Measurements from ENCODE around the gene GALNT16. TPM values are rescaled to one million over a fixed set of nuclear protein-coding genes. Genes with fewer than 3 reads are reported as not detected.

Gene GALNT16
- total RNA-seq, 1 donor from 2014 or later: 3.5 TPM

DNA sequence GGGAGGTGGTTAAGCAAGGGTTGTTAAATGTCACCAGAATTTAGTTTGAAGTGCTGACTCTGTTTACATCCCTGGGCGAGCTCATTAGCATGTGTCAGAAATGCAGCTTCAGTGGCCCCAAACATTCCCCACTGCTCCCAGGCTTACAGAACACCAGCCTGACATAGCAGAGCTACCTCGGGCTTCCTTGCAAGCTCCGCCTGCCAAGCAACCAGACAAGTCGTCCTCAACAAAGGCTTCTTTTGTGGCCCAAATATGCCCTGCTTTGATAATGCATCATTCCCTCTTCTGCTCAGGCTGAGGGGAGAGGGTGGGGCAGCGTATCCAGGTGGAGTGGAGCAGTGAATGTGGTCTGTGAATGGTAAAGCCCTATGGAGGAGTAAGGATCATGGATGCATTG lies 110.1 kb downstream of the GALNT16 start:
- no peaks in the 10 kb centered on the region for H3K4me1 ChIP-seq
- Mint-ChIP-seq H3K27ac (no peak overlapping the region), H3K27me3 (ENCODE audit: insufficient read depth, low read depth) (no peaks in the 10 kb centered on the region), H3K9me3 (no peaks in the 10 kb centered on the region), H3K36me3 (peaks cover 10% of the 10 kb centered on the region), H3K4me3 (no peak overlapping the region), H3K4me1 (no peaks in the 10 kb centered on the region)
- no peak overlapping the region for H3K4me3 ChIP-seq
- H4K20me1 ChIP-seq (ENCODE audit: low read depth): peaks cover 11% of the 10 kb centered on the region
- H2AFZ ChIP-seq (replicated peaks): no peak overlapping the region
- H3K27me3 ChIP-seq: no peaks in the 10 kb centered on the region
- no peak overlapping the region for H3K4me2 ChIP-seq
- no peak overlapping the region for H3K27ac ChIP-seq
- TF ChIP-seq EZH2phosphoT487 (IDR thresholded peaks at IDR 0.05): no peak
- TF ChIP-seq, protein P1, sequence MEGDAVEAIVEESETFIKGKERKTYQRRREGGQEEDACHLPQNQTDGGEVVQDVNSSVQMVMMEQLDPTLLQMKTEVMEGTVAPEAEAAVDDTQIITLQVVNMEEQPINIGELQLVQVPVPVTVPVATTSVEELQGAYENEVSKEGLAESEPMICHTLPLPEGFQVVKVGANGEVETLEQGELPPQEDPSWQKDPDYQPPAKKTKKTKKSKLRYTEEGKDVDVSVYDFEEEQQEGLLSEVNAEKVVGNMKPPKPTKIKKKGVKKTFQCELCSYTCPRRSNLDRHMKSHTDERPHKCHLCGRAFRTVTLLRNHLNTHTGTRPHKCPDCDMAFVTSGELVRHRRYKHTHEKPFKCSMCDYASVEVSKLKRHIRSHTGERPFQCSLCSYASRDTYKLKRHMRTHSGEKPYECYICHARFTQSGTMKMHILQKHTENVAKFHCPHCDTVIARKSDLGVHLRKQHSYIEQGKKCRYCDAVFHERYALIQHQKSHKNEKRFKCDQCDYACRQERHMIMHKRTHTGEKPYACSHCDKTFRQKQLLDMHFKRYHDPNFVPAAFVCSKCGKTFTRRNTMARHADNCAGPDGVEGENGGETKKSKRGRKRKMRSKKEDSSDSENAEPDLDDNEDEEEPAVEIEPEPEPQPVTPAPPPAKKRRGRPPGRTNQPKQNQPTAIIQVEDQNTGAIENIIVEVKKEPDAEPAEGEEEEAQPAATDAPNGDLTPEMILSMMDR (IDR thresholded peaks at IDR 0.05): no peak
- no peak for TF ChIP-seq EZH2 (IDR thresholded peaks at IDR 0.05)
- H3F3A ChIP-seq (ENCODE audit: low read depth): peaks cover 6% of the 10 kb centered on the region
- DNase-seq (ENCODE audit: low spot score): no peak
- H3K79me2 ChIP-seq (ENCODE audit: low read depth): no peaks in the 10 kb centered on the region
- H3K9ac ChIP-seq: no peak overlapping the region
- H3K9me3 ChIP-seq (ENCODE audit: low read depth): no peaks in the 10 kb centered on the region
- H3K36me3 ChIP-seq: no peaks in the 10 kb centered on the region

DNA sequence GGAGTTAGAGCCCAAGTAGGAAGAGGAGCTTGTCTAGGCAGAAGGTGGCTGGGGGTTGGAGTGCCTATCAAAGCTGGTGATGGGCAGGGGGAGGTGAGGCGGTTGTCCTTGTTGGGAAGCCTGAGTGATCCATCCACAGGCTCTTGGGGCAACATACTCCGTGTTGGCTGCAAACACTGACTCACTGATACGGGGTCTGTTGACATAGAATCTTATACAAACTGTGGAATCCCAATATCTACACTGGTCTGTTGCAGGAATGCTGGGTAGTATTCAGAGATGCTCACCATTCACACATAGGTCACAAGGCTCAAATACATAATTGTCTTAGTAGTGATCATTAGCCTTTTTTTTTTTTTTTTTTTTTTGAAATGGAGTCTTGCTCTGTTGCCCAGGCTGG lies 112.2 kb downstream of the GALNT16 start:
- no peak overlapping the region for H3K4me2 ChIP-seq
- no peaks in the 10 kb centered on the region for H3K79me2 ChIP-seq (ENCODE audit: low read depth)
- H3F3A ChIP-seq (ENCODE audit: low read depth): peaks cover 6% of the 10 kb centered on the region
- H3K4me1 Mint-ChIP-seq: no peaks in the 10 kb centered on the region
- no peaks in the 10 kb centered on the region for H3K9me3 ChIP-seq (ENCODE audit: low read depth)
- peaks cover 11% of the 10 kb centered on the region for H4K20me1 ChIP-seq (ENCODE audit: low read depth)
- H2AFZ ChIP-seq (replicated peaks): no peak overlapping the region
- H3K4me1 ChIP-seq: no peaks in the 10 kb centered on the region
- TF ChIP-seq EZH2phosphoT487 (IDR thresholded peaks at IDR 0.05) (no peak), EZH2 (IDR thresholded peaks at IDR 0.05) (no peak)
- TF ChIP-seq, protein P1 (IDR thresholded peaks at IDR 0.05): no peak
- no peak overlapping the region for H3K9ac ChIP-seq
- no peaks in the 10 kb centered on the region for H3K27me3 ChIP-seq
- peaks cover 4% of the 10 kb centered on the region for H3K9me3 Mint-ChIP-seq
- H3K4me3 Mint-ChIP-seq: no peak overlapping the region
- H3K4me3 ChIP-seq: no peak overlapping the region
- no peak overlapping the region for H3K27ac ChIP-seq
- peaks cover 29% of the 10 kb centered on the region for H3K36me3 Mint-ChIP-seq
- peaks cover 9% of the 10 kb centered on the region for H3K36me3 ChIP-seq
- no peak for DNase-seq (ENCODE audit: low spot score)
- no peak overlapping the region for H3K27ac Mint-ChIP-seq
- no peaks in the 10 kb centered on the region for H3K27me3 Mint-ChIP-seq (ENCODE audit: insufficient read depth, low read depth)

DNA sequence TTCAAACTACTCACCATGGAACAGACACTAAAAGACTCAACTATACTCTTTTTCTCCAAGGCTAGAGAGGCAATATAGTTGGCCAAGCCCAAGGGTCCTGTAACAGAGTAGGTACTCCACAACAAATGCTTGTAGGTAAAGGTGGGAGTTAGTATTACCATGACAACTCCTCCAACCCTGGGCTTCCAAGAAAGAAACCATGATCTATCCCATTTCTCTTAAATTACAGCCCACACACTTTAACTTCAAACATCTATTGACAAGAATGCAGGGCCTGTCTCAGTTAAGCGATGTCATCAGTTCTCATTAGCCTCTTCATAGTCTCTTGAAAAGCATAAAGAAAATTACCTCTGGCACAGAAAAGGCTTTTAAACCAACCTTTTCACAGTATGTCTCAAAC lies 113.1 kb downstream of the GALNT16 start:
- peaks cover 6% of the 10 kb centered on the region for H3F3A ChIP-seq (ENCODE audit: low read depth)
- no peaks in the 10 kb centered on the region for H3K79me2 ChIP-seq (ENCODE audit: low read depth)
- Mint-ChIP-seq H3K27me3 (ENCODE audit: insufficient read depth, low read depth) (no peaks in the 10 kb centered on the region), H3K27ac (no peak overlapping the region), H3K36me3 (peaks cover 32% of the 10 kb centered on the region), H3K4me1 (no peaks in the 10 kb centered on the region), H3K9me3 (peaks cover 4% of the 10 kb centered on the region), H3K4me3 (no peak overlapping the region)
- TF ChIP-seq EZH2 (IDR thresholded peaks at IDR 0.05): no peak
- no peak for TF ChIP-seq EZH2phosphoT487 (IDR thresholded peaks at IDR 0.05)
- TF ChIP-seq, protein P1 (IDR thresholded peaks at IDR 0.05): no peak
- no peak overlapping the region for H3K4me3 ChIP-seq
- peaks cover 12% of the 10 kb centered on the region for H3K36me3 ChIP-seq
- H3K4me1 ChIP-seq: no peaks in the 10 kb centered on the region
- H2AFZ ChIP-seq (replicated peaks): no peak overlapping the region
- no peaks in the 10 kb centered on the region for H3K27me3 ChIP-seq
- no peak overlapping the region for H3K4me2 ChIP-seq
- no peak for DNase-seq (ENCODE audit: low spot score)
- no peak overlapping the region for H3K27ac ChIP-seq
- peaks cover 11% of the 10 kb centered on the region for H4K20me1 ChIP-seq (ENCODE audit: low read depth)
- H3K9ac ChIP-seq: no peak overlapping the region
- H3K9me3 ChIP-seq (ENCODE audit: low read depth): no peaks in the 10 kb centered on the region
